ENCODE data around the gene RHBG. TPM values are rescaled to one million over a fixed set of nuclear protein-coding genes. Genes with fewer than 3 reads are reported as not detected.

The RHBG gene
- total RNA-seq, 1 experiment from 2014 or later, result 1.5 TPM

DNA sequence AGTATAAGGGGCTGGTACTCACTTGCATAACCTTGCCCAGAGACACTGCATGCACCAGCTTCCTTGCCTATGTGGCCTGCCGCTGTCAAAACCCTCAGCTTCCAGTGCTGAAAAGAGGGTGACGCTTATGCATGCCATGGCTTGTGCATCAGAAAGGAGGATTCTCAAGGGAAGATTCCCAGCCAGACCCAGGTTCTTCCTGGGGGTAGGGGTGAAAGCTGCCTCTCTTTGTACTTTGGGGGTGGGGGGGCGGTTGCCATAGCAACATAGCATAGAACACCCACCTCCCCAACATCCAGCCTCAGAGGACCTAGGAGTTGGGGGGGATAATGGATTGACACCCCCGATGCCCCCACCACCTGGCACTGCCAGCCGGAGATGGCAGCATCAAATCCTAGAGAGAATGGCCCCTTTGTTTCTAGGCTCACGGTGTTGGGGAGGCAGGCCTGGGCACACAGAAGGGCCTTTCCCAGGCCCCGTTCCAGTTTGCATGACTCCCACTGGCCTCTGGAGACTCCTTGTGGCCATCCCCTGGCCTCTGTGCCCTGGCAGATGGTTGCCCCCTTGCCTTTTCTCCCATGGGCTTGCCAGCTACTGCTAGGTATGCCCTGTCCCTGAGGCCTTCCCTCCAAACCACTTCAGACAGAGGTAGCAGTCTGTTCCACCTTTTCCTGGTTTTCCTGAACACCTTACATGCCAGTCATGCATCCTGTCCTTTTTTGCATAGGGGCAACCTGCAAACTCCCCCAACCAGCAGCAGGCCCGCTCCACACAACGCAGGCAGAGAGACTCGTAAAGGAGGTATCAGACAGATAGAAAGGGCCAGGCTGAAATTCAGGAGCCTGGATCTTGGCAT, 44.6 kb downstream of the RHBG start:
- H3K23ac ChIP-seq (ENCODE audit: insufficient read length, low read depth, low read length), result no peak overlapping the region
- no CpG with 5 or more reads among the region's 10 CpGs for WGBS (ENCODE audit: extremely low coverage, insufficient read length, low lambda C conversion rate)

More for the DNA sequence above, 44.6 kb downstream of the RHBG start:
- no peak overlapping the region for H3K27ac ChIP-seq (ENCODE audit: insufficient read length, low read depth, low read length)
- no peak overlapping the region for H3T11ph ChIP-seq (ENCODE audit: low read length)
- no peak overlapping the region for H2BK120ac ChIP-seq (ENCODE audit: low read depth, low read length, poor library complexity, severe bottlenecking)
- H4K8ac ChIP-seq (replicated peaks; ENCODE audit: insufficient read length, low read depth, low read length), result no peak overlapping the region
- DNase-seq, result no peak
- no peak overlapping the region for H3K56ac ChIP-seq (ENCODE audit: insufficient read length, low read depth, low read length)
- no peak overlapping the region for H2AK5ac ChIP-seq (ENCODE audit: insufficient read length, low read length)
- H4K5ac ChIP-seq (ENCODE audit: insufficient read length, low read depth, low read length), result no peak overlapping the region
- peaks cover 5% of the 10 kb centered on the region; the same call in 1 of the 2 replicates for H3K4me1 ChIP-seq (ENCODE audit: insufficient read depth, low read length)
- no peak overlapping the region for H2BK15ac ChIP-seq (ENCODE audit: low read depth, low read length)
- H3K9me3 Mint-ChIP-seq, result no peaks in the 10 kb centered on the region
- no peak overlapping the region for H3K18ac ChIP-seq (ENCODE audit: insufficient read length, low read depth, low read length)
- H3K14ac ChIP-seq (ENCODE audit: insufficient read depth, low read length), result no peak overlapping the region; the same call in 1 of the 2 replicates
- no peak overlapping the region for H2AFZ ChIP-seq (ENCODE audit: low read length)
- no peaks in the 10 kb centered on the region for H3K9me3 ChIP-seq (ENCODE audit: control insufficient read depth, low read depth, low read length)
- H2BK12ac ChIP-seq (ENCODE audit: insufficient read length, low read depth, low read length), result no peak overlapping the region
- H3K23me2 ChIP-seq (ENCODE audit: insufficient read length, low read depth, low read length, poor library complexity, severe bottlenecking), result no peaks in the 10 kb centered on the region
- H3K79me2 ChIP-seq (ENCODE audit: insufficient read depth, low read length), result no peaks in the 10 kb centered on the region
- no peak overlapping the region for H4K91ac ChIP-seq (ENCODE audit: insufficient read length, low read depth, low read length)
- H3K36me3 Mint-ChIP-seq (ENCODE audit: insufficient read depth in 1 of 3, low read depth in 3 of 3), result peaks cover 0 to 11% (median 5%) of the 10 kb centered on the region in 3 experiments; a peak in 3 of 7 replicates
- peak overlapping the region in 1 of 2 experiments; percentile 16; a peak in 1 of 5 replicates for H3K4me3 Mint-ChIP-seq
- no peak overlapping the region for H3K4me2 ChIP-seq (ENCODE audit: insufficient read depth, insufficient read length, low read length)
- TF ChIP-seq, protein P1, sequence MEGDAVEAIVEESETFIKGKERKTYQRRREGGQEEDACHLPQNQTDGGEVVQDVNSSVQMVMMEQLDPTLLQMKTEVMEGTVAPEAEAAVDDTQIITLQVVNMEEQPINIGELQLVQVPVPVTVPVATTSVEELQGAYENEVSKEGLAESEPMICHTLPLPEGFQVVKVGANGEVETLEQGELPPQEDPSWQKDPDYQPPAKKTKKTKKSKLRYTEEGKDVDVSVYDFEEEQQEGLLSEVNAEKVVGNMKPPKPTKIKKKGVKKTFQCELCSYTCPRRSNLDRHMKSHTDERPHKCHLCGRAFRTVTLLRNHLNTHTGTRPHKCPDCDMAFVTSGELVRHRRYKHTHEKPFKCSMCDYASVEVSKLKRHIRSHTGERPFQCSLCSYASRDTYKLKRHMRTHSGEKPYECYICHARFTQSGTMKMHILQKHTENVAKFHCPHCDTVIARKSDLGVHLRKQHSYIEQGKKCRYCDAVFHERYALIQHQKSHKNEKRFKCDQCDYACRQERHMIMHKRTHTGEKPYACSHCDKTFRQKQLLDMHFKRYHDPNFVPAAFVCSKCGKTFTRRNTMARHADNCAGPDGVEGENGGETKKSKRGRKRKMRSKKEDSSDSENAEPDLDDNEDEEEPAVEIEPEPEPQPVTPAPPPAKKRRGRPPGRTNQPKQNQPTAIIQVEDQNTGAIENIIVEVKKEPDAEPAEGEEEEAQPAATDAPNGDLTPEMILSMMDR (conservative IDR thresholded peaks at IDR 0.05), result no peak
- no peaks in the 10 kb centered on the region for H3K79me1 ChIP-seq (ENCODE audit: insufficient read depth, low read depth, low read length, poor library complexity, severe bottlenecking)
- no peak overlapping the region for H3K9ac ChIP-seq (ENCODE audit: extremely low read depth, insufficient read length, low read length)
- H3K4ac ChIP-seq (ENCODE audit: low read depth, low read length), result no peak overlapping the region
- peaks cover 21 to 44% of the 10 kb centered on the region in 2 experiments for H3K4me1 Mint-ChIP-seq
- no peak overlapping the region for H2BK20ac ChIP-seq (ENCODE audit: low read depth, low read length, poor library complexity, severe bottlenecking)
- H3K27ac Mint-ChIP-seq, result no peak overlapping the region
- H4K20me1 ChIP-seq (ENCODE audit: control insufficient read depth, insufficient read depth, insufficient read length), result no peaks in the 10 kb centered on the region
- peaks cover 12% of the 10 kb centered on the region for H3K27me3 Mint-ChIP-seq (ENCODE audit: low read depth)
- no peak overlapping the region for H2BK5ac ChIP-seq (ENCODE audit: insufficient read length, low read length)
- H3K27me3 ChIP-seq (ENCODE audit: insufficient read depth, low read length), result no peaks in the 10 kb centered on the region
